GM12878 (cell line): ENCODE results near the gene EIF1. TPM values are rescaled to one million over a fixed set of nuclear protein-coding genes. Genes with fewer than 3 reads are reported as not detected.

Experiments
- ATAC-seq: fragments of 200-7000 bp; cut with Tn5 transposase; 3 replicates; pipeline ENCODE4 v1.9.1; 2020; ENCODE audit warnings: mild to moderate bottlenecking, moderate library complexity
- BruUV-seq: library from RNA; stranded (reverse); fragments of 400-500 nt; replicated peaks from 2 replicates; lab custom pipeline; 2021; lab: Mats Ljungman, UMichigan
- CTCF ChIA-PET: fragments of 300-600 bp; sonication (Branson Sonifier 250); formaldehyde crosslinking; extraction: SDS; loops from one replicate; lab custom pipeline; 2021; ENCODE audit warnings: inconsistent platforms; lab: Yijun Ruan, JAX
- POLR2A ChIA-PET: fragments of 350-600 bp; formaldehyde crosslinking; extraction: SDS; loops from one replicate; lab custom pipeline; 2021; ENCODE audit warnings: inconsistent platforms; lab: Charles Lee
- RAD21 ChIA-PET: fragments of 300-600 bp; sonication (Branson Sonifier 250); formaldehyde crosslinking; loops from one replicate; lab custom pipeline; 2023; ENCODE audit warnings: antibody characterized with exemption; ENCODE audit not compliant: unreplicated experiment; lab: Charles Lee
- SMC1A ChIA-PET: fragments of 300-600 bp; sonication (Branson Sonifier 250); formaldehyde crosslinking; loops from one replicate; lab custom pipeline; 2023; ENCODE audit not compliant: unreplicated experiment, uncharacterized antibody; lab: Charles Lee
- DNase-seq: peaks from one replicate; pipeline ENCODE4 v3.0.0-alpha.2; 2011; ENCODE audit warnings: low read depth, low spot score
- FAIRE-seq: peaks from 3 replicates; lab custom pipeline; 2011; peaks lifted over from hg19 to GRCh38; lab: Jason Lieb, UNC
- H2AFZ ChIP-seq: 2 replicates; pipeline ENCODE4 v1.6.0; 2011; ENCODE audit warnings: low read depth, low read length, control low read depth; ENCODE audit not compliant: control insufficient read depth
- H3K27ac ChIP-seq: 2 replicates; pipeline ENCODE4 v1.5.1; 2011; ENCODE audit warnings: control low read depth; ENCODE audit not compliant: control insufficient read depth, insufficient read depth
- H3K27me3 ChIP-seq, 2 experiments: replicated peaks in 1 of 2; 2 replicates each; pipeline versions ENCODE4 v1.6.0 to v1.6.1; 2011; ENCODE audit warnings: low read length in 1 of 2; ENCODE audit not compliant: control insufficient read depth in 2 of 2, insufficient read depth in 2 of 2
- H3K36me3 ChIP-seq, 2 experiments: 2 replicates each; pipeline ENCODE4 v1.5.1; 2011; ENCODE audit warnings: low read length in 1 of 2; ENCODE audit not compliant: control insufficient read depth in 2 of 2, insufficient read depth in 2 of 2
- H3K4me1 ChIP-seq: 2 replicates; pipeline ENCODE4 v1.6.1; 2011; ENCODE audit warnings: mild to moderate bottlenecking, low read length, moderate library complexity, mixed read lengths; ENCODE audit not compliant: control insufficient read depth, insufficient read depth
- H3K4me2 ChIP-seq: 2 replicates; pipeline ENCODE4 v1.6.0; 2011; ENCODE audit warnings: control low read depth; ENCODE audit not compliant: control insufficient read depth, insufficient read depth
- H3K4me3 ChIP-seq: fragments of 200-600 bp; sonication (generic); 2 replicates; pipeline ENCODE4 v1.5.1; 2016
- H3K79me2 ChIP-seq: 2 replicates; pipeline ENCODE4 v1.6.0; 2011; ENCODE audit warnings: low read length; ENCODE audit not compliant: control insufficient read depth, insufficient read depth
- H3K9ac ChIP-seq: 2 replicates; pipeline ENCODE4 v1.8.0; 2011; ENCODE audit warnings: low read length, control low read depth, mixed read lengths; ENCODE audit not compliant: control insufficient read depth, insufficient read depth
- H3K9me3 ChIP-seq: replicated peaks from 3 replicates; pipeline ENCODE4 v1.5.1; 2011; ENCODE audit warnings: mild to moderate bottlenecking, low read length; ENCODE audit not compliant: control insufficient read depth, insufficient read depth
- H4K20me1 ChIP-seq: 2 replicates; pipeline ENCODE4 v1.6.0; 2011; ENCODE audit not compliant: control insufficient read depth, insufficient read depth
- BCL11A ChIP-seq: IDR thresholded peaks from 2 replicates; pipeline ENCODE4 v1.6.1; 2011; ENCODE audit warnings: low read depth, low read length
- FOXK2 ChIP-seq: fragments of 450-650 bp; IDR thresholded peaks from 2 replicates; pipeline ENCODE4 v1.6.1; 2017; ENCODE audit warnings: mild to moderate bottlenecking, moderate library complexity
- FOXM1 ChIP-seq: IDR thresholded peaks from 2 replicates; pipeline ENCODE4 v1.6.1; 2012; ENCODE audit warnings: low read depth, mild to moderate bottlenecking, inconsistent platforms, low read length, moderate library complexity
- HDAC6 ChIP-seq: fragments of 200-600 bp; sonication (generic); IDR thresholded peaks from one replicate; pipeline ENCODE4 v1.8.0; 2017; ENCODE audit warnings: antibody characterized with exemption; ENCODE audit not compliant: unreplicated experiment
- LARP7 ChIP-seq: fragments of 450-650 bp; IDR thresholded peaks from 2 replicates; pipeline ENCODE4 v1.6.1; 2017; ENCODE audit warnings: mild to moderate bottlenecking
- NR2F1 ChIP-seq: fragments of 450-650 bp; conservative IDR thresholded peaks from 2 replicates; pipeline ENCODE4 v1.6.1; 2017; ENCODE audit warnings: mild to moderate bottlenecking
- RAD51 ChIP-seq: fragments of 450-650 bp; IDR thresholded peaks from 2 replicates; pipeline ENCODE4 v1.6.1; 2016; ENCODE audit warnings: moderate library complexity, mild to moderate bottlenecking, inconsistent platforms
- RUNX3 ChIP-seq: IDR thresholded peaks from 2 replicates; pipeline ENCODE4 v1.6.1; 2012; ENCODE audit warnings: low read length, inconsistent platforms
- SMARCA5 ChIP-seq: fragments of 450-650 bp; IDR thresholded peaks from 2 replicates; pipeline ENCODE4 v1.6.1; 2017; ENCODE audit warnings: mild to moderate bottlenecking
- STAT3 ChIP-seq: IDR thresholded peaks from 2 replicates; pipeline ENCODE4 v1.6.1; 2011; ENCODE audit warnings: low read depth, low read length, improper control_type of control experiment
- TBL1XR1 ChIP-seq: IDR thresholded peaks from 2 replicates; pipeline ENCODE4 v1.6.1; 2012; ENCODE audit warnings: low read depth, low read length, improper control_type of control experiment
- ZNF384 ChIP-seq: IDR thresholded peaks from 2 replicates; pipeline ENCODE4 v1.6.1; 2012; ENCODE audit warnings: low read depth, mild to moderate bottlenecking, low read length, improper control_type of control experiment, borderline replicate concordance
- ZNF622 ChIP-seq: fragments of 450-650 bp; IDR thresholded peaks from 2 replicates; pipeline ENCODE4 v1.6.1; 2017; ENCODE audit warnings: mild to moderate bottlenecking, inconsistent platforms
- WGBS: methylation state at CpG from one replicate; pipeline ENCODE4 v1.1.6; 2016; ENCODE audit warnings: low lambda C conversion rate; ENCODE audit not compliant: insufficient replicate concordance, insufficient coverage; ENCODE audit errors: missing lambda C conversion rate; 5-methylcytosine and 5-hydroxymethylcytosine counted together
- in situ Hi-C: fragments of 300-500 bp; cut with MboI; formaldehyde crosslinking; loops from 9 replicates; pipeline ENCODE4 v1.14.3; 2018; ENCODE audit warnings: mixed read lengths
- intact Hi-C: fragments of 100-400 bp; cut with micrococcal nuclease; formaldehyde crosslinking; loops from one replicate; pipeline ENCODE4 v1.14.2; 2022; ENCODE audit not compliant: unreplicated experiment
- polyA plus RNA-seq, 11 experiments: library from polyadenylated mRNA; depleted of rRNA in 4 of 11; unstranded in 6 of 11; stranded (reverse) in 5 of 11; fragments of >200 nt; fragmentation: Nextera tagmentation in 4 of 11; fragmentation: Illumina TruSeq in 1 of 11; extraction: Ambion mirVana in 4 of 11; extraction: Trizol in 1 of 11; gene quantifications; 1 replicate in 1 of 11; 2 replicates in 10 of 11; pipeline versions ENCODE4 v1.2.1 to v1.2.3, GENCODE V29; 2011 to 2016; ENCODE audit warnings: inconsistent platforms in 2 of 11, missing spikeins in 2 of 11, low read depth in 1 of 11
- total RNA-seq, 4 experiments: library from RNA; depleted of rRNA in 3 of 4; stranded (reverse); fragments of >200 nt in 3 of 4; fragmentation: Illumina TruSeq in 1 of 4; extraction: Trizol in 1 of 4; gene quantifications; 2 replicates each; pipeline versions ENCODE4 v1.2.1 to v1.2.3, GENCODE V29; 2013 to 2021
- TF ChIP-seq, protein P1 (sequence below): fragments of 450-650 bp; IDR thresholded peaks from 2 replicates; pipeline ENCODE4 v1.6.1; 2014; ENCODE audit warnings: mild to moderate bottlenecking
- TF ChIP-seq, protein P2 (sequence below): IDR thresholded peaks from 2 replicates; pipeline ENCODE4 v1.6.1; 2012; ENCODE audit warnings: low read length, inconsistent platforms
- TF ChIP-seq, protein P3 (sequence below): IDR thresholded peaks from 2 replicates; pipeline ENCODE4 v1.6.1; 2012; ENCODE audit warnings: low read depth, low read length, improper control_type of control experiment
- TF ChIP-seq, protein P4 (sequence below): IDR thresholded peaks from 2 replicates; pipeline ENCODE4 v1.6.1; 2012; ENCODE audit warnings: low read depth, low read length, improper control_type of control experiment

EIF1 gene
- total and polyA plus RNA-seq, 10 of the 15 experiments (the other 5 are each of a cell fraction or from before 2014, with no cell fraction given), result 39.4 to 815 (median 480) TPM

DNA sequence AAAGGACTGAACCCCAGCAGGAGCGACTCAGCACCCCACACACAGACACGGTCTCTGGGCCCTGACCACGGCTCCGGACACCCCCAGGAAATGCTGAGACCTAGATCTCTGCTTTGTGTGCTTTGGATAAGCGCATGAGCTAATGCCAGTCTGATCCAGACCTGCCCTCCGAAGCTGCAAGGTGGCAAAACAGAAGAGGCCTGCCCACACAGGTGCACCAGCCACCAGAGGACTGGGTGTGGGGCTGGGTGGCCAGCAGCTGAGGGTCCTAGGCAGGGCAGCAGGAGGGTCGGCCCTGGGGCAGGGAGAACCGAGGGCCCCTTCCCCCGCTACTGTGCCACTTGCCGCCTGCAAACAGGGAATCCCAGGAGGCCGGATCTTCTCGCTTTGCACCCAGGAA, 30.7 kb upstream of the EIF1 start:
- 45% methylated on average over 12 of the region's 12 CpGs for WGBS
- no peak overlapping the region for H3K27ac ChIP-seq
- BruUV-seq, result no TSS peak
- SMC1A ChIA-PET, result interaction anchor here (0.9 kb wide), 1 partner anchor 8 kb away, joined by 3 read pairs; no protein-coding TSS in a partner anchor
- H3K9me3 ChIP-seq, result no peaks in the 10 kb centered on the region
- no peaks in the 10 kb centered on the region for H4K20me1 ChIP-seq
- H3K9ac ChIP-seq, result no peak overlapping the region
- no peaks in the 10 kb centered on the region; the same call in 1 of the 2 replicates for H3K4me1 ChIP-seq
- RAD21 ChIA-PET, result no interaction called here
- intact Hi-C loops (no loop called here), in situ Hi-C loops (no loop called here)
- no peak for ATAC-seq
- no peaks in the 10 kb centered on the region for H3K36me3 ChIP-seq
- H3K79me2 ChIP-seq, result no peaks in the 10 kb centered on the region
- H3K4me3 ChIP-seq, result no peak overlapping the region
- POLR2A ChIA-PET, result interaction anchor here (0.6 kb wide), 1 partner anchor 18 kb away, joined by 5 read pairs; no protein-coding TSS in a partner anchor
- H2AFZ ChIP-seq, result no peak overlapping the region
- no peak for FAIRE-seq
- no peak for DNase-seq
- no peak overlapping the region for H3K4me2 ChIP-seq
- CTCF ChIA-PET, result interaction anchor here (0.9 to 12.0 kb wide), 3 partner anchors 8 to 12 kb away, joined by 3 to 420 read pairs (median 4); no protein-coding TSS in a partner anchor
- no peaks in the 10 kb centered on the region; a peak in 1 of 4 replicates for H3K27me3 ChIP-seq
- TF ChIP-seq, protein P1, sequence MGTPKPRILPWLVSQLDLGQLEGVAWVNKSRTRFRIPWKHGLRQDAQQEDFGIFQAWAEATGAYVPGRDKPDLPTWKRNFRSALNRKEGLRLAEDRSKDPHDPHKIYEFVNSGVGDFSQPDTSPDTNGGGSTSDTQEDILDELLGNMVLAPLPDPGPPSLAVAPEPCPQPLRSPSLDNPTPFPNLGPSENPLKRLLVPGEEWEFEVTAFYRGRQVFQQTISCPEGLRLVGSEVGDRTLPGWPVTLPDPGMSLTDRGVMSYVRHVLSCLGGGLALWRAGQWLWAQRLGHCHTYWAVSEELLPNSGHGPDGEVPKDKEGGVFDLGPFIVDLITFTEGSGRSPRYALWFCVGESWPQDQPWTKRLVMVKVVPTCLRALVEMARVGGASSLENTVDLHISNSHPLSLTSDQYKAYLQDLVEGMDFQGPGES, result no peak
- TF ChIP-seq ZNF622 (no peak), SMARCA5 (no peak), RUNX3 (no peak), FOXM1 (no peak), BCL11A (no peak), ZNF384 (no peak), TBL1XR1 (no peak), NR2F1 (no peak), LARP7 (no peak), HDAC6 (no peak), STAT3 (no peak), FOXK2 (no peak), RAD51 (no peak)
- TF ChIP-seq, protein P2, sequence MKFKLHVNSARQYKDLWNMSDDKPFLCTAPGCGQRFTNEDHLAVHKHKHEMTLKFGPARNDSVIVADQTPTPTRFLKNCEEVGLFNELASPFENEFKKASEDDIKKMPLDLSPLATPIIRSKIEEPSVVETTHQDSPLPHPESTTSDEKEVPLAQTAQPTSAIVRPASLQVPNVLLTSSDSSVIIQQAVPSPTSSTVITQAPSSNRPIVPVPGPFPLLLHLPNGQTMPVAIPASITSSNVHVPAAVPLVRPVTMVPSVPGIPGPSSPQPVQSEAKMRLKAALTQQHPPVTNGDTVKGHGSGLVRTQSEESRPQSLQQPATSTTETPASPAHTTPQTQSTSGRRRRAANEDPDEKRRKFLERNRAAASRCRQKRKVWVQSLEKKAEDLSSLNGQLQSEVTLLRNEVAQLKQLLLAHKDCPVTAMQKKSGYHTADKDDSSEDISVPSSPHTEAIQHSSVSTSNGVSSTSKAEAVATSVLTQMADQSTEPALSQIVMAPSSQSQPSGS, result no peak
- TF ChIP-seq, protein P3, sequence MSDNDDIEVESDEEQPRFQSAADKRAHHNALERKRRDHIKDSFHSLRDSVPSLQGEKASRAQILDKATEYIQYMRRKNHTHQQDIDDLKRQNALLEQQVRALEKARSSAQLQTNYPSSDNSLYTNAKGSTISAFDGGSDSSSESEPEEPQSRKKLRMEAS, result no peak
- TF ChIP-seq, protein P4, sequence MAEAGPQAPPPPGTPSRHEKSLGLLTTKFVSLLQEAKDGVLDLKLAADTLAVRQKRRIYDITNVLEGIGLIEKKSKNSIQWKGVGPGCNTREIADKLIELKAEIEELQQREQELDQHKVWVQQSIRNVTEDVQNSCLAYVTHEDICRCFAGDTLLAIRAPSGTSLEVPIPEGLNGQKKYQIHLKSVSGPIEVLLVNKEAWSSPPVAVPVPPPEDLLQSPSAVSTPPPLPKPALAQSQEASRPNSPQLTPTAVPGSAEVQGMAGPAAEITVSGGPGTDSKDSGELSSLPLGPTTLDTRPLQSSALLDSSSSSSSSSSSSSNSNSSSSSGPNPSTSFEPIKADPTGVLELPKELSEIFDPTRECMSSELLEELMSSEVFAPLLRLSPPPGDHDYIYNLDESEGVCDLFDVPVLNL, result no peak
